ENCODE measurements around the gene WDSUB1.
A peak's percentile ranks its signal among the peaks of the same experiment; 100 is the strongest.

Gene WDSUB1

DNA sequence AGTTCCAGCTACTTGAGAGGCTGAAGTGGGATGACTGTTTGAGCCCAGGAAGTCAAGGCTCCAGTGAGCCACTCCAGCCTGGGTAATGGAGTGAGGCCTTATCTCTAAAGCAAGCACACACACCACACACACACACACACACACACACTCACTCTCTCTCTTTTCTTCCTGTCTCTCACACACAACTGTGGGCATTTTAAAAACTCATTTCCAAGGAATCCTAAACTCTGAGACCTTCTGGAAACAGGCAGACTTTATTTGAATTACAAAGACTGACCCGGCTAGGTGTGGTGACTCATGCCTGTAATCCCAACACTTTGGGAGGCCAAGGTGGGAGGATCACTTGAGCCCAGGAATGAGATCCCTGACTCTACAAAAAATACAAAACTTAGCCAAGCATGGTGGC, 21.3 kb downstream of the WDSUB1 start:
- no peak for DNase-seq

DNA sequence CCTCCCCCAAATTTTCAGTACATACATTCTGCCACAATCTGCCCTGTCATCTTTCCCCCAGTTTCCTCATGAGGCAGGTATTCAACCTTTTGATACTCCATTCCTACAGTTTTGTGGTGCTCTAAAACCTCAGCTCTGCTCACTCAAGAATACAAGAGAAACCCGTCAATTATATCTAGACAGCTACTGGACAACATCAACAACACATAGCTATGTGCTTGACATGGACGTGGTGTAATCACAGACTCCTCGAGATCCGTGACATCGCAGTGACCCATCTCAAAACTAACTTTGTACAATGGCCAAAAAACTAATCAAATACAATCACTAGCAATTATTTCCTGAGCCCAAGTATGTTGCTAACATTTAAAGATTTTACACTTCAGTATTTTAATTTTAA, 23.6 kb downstream of the WDSUB1 start:
- DNase-seq = no peak

DNA sequence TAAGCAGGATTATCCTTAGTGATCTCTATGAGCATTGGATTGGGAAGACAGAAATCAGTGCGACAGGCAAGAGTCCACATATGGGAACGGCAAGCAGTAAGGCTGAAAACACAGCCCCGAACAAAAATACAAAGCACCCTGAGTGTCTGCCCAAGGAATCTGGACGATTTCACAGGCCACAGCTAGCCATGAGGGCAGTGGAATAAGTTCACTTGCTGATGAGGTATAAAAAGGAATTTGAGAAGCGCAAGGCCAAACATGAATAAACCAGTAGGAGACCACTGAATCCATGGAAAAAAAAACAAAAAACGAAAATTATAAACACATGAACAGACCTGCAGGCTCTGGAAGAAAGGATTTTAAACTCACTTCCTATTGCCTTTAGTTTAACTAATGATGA, 24.3 kb downstream of the WDSUB1 start:
- no peak for DNase-seq

DNA sequence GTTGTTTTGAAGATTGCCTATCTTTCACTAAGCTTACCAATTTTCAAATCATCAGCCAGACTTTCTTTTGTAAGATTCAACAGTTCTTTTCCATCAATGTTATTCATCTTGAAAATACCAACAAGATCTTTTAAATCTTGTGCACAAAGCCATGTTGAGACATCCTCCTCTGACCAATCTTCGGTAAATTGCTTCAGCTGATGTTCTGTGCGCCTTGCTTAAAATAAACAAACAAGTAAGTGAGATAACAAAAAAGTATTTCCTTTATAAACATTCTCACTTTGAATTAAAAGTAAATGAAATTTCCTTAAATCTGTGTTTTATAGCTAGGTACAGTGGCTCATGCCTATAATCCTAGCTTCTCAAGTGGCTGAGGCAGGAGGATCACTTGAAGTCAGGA, 30.3 kb downstream of the WDSUB1 start:
- no peak for DNase-seq

DNA sequence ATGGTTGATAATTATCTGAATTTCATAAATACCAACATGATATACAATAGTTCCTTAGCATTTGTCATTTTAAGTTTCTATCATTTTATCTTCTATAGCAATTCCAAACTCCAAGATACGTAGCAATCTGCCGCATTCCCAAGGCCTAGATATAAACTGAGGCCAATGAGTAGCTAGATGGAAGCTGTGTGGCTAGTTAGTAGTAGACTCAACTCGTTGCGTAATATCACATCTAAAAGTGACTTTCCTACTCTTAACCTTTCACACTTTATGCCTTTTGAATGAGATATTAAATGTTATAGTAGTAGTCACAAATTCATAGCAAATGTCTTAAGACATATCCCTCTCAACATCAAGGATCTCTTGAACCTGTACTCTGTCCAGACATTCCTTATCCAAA, 33.6 kb downstream of the WDSUB1 start:
- no peak for DNase-seq

DNA sequence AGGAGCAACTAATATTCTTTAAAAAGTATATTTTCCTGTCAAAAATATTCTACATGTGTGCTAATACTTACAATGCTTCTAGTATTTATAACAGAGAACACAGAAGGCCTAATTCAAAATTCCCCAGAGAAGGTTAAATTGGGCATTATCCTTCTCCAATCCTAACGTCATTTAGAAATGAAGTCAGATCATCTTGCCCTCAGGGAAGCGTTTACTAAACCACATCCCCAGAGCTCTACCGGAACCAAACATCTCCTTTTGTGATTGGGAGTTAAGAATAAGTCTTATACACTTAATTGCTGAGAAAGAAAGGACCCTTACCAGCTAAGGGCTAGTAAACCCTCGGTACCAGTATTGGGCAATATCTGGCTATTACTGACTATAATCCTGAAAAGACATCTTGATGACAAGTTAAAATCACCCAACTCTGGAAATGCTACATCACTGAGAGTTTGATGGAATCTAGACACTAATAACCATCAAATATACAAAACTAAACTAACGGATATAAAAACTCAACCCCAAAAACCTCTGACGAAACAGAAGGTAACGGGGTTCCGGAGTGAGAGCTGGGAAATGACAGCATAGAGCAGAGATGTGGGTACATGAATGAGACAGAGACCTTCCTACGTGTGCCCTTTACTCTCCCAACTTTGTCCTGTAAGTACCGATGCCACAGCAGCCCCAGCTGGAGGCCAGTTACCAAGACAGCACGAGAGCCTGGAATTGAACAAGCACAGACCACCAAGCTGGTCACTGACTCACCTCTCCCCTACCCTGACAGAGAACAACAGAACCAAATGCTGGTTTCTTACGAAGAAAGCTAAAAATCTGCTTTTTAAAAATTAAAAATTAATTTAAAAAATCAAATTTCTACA, 35.0 kb downstream of the WDSUB1 start:
- DNase-seq = no peak

DNA sequence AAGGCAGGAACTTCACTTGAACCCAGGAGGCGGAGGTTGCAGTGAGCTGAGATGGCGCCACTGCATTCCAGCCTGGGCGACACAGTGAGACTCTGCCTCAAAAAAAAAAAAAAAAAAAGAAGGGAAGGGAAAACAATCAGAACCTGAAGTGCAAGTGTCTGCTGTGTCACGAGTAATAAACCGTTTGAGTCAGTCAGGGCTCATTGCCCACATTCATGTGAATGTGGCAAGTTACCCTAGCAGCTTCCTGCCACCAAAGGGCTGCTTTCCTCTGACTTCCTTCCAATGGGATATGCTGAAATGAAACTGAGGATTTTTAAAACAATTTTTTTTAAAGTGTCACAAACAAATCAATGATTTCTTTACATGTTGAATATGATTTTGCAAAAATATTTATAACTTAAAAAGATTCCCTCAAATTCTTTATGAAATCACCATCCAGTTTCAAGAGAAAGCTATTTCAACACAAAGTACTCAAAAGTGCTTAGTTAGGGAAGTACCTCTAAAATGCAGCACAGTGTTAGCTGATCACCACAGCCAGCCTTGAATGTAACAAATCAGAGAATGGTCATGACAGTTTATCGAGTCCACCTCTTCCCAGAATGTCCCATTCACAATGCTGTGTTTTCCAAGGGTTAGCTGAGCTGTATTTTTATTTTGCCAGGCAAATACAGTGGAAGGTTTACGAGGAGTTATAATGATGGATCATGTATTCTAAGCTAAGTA, 36.4 kb downstream of the WDSUB1 start:
- peak; percentile 22 for DNase-seq

DNA sequence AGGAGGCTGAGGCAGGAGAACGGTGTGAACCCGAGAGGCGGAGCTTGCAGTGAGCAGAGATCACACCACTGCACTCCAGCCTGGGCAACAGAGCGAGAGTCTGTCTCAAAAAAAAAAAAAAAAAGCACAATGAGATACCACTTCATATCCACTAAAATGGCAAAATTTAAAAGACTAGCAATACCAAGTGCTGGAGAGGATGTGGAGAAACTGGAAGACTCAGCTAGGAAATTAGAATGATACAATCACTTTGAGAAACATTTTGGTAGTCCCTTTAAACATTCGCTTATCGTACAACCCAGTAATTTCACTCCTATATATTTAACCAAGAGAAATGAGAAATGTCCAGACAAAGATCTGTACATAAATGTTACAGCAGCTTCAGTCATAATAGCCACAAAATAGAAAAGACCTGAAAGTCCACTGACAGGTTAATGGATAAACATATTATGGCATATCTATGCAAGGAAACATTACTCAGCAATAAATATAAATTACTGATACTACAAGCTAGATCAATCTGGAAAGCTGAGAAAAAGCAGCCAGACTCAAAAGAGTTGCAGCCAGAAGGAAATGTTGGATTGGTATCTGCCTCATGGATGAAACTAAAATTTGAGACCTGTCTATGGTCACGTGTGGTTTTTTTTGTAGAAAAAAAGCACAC, 40.0 kb downstream of the WDSUB1 start:
- DNase-seq = no peak

DNA sequence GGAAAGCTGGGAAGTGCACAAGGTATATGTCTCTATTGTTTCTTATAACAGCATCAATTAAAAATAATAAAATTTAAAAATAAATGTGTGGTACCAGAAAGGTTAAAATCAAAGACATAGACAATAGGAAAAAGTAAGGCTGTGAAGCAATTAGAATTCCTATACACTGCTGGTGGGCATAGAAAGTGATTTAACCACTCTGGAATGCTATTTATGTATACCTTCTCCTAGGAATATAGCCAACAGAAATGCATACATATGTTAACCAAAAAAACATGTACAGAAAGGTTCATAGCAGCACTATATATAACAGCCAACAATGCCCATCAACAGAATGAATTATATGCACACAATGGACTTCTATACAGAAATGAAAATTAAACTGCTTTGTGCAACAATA, 43.0 kb downstream of the WDSUB1 start:
- no peak for DNase-seq

DNA sequence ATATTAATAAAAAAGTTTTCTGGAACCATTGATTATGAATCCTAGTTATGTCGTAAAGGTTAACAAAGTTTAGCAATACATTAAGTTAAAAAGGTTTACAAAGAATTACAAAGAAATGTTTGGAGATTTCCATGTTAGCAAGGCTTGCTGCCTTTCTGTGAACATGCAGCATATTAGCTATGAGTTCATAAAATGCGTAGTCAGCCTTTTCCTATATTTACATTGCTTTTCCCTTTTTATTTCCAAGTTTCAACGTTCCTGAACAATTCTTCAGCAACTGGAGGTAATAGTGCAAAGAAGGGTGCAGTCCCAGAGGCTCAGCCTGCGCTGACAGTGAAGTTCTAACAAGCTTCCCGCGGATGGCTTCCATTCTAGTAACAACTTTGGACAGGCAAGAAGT, 51.6 kb downstream of the WDSUB1 start:
- no peak for DNase-seq

DNA sequence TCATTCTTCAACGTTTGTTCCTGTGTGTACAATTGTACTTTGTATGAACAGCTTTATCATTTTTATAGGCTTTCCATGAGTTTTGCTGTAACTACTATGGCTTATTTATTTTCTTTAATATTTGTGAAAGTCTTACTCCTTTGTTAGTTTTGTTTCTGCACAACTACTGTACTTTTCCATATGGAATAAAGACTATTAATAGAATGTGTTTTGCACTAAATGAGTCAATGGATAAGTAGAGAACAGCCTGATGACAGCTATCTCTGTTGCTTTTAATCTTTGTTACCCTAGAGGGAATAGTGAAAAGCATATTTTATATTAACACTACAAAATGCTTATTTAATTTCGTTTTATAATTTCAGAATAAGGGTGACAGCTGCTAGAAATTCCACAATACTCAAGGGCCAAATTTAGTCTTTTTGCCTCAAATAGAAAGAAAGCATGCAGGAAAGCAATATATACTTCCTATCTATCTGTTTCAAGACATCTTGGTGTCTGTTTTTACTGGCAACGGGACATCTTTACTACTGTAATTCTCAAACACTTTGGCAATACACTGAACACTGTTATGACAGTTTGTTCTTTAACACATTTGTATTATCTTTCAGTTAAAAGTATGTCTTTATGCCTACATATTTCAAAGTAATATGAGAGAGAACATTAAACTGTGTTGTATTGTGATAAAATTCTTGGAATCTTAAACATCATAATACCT, 53.9 kb downstream of the WDSUB1 start:
- DNase-seq = no peak

DNA sequence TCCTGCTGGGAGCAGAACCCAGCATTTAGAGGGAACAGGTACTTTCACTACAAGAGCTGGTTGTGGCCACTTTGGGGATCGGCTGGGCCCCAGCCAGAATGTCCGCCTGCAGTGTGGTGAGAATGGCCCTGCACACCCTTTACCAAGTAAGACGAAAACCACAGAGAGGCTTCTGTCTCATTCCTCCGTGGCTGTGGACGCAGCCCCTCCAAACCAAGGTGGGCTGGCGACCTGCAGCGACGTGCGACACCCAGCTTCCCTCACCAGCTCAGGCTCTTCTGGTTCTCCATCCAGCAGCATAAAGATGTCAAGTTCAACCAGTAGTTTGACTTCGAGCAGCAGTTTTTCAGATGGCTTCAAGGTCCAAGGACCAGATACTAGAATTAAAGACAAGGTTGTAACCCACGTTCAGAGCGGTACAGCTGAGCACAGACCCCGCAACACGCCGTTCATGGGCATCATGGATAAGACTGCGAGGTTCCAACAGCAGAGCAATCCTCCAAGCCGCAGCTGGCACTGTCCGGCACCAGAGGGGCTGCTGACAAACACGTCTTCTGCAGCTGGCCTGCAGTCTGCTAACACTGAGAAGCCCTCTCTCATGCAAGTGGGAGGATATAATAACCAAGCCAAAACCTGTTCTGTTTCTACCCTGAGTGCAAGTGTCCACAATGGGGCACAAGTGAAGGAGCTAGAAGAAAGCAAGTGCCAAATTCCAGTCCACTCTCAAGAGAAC, 56.2 kb downstream of the WDSUB1 start:
- no peak for DNase-seq

DNA sequence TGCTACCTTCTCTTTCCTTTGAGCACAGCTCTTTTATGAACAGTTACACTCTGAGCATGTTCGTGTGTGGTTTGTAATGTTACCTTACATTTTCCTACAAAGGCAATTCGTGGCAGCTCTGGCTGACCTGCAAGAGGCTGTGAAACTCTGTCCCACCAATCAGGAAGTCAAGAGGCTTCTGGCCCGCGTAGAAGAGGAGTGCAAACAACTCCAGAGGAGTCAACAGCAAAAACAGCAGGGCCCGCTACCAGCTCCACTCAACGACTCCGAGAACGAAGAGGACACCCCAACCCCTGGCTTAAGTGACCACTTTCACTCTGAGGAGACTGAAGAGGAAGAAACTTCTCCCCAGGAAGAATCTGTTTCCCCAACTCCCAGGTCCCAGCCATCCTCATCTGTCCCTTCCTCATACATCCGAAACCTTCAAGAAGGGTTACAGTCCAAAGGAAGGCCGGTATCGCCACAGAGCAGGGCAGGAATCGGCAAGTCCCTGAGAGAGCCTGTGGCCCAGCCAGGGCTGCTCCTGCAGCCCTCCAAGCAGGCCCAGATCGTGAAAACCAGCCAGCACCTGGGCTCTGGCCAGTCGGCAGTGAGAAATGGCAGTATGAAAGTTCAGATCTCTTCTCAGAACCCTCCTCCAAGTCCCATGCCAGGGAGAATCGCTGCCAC, 56.9 kb downstream of the WDSUB1 start:
- no peak for DNase-seq

DNA sequence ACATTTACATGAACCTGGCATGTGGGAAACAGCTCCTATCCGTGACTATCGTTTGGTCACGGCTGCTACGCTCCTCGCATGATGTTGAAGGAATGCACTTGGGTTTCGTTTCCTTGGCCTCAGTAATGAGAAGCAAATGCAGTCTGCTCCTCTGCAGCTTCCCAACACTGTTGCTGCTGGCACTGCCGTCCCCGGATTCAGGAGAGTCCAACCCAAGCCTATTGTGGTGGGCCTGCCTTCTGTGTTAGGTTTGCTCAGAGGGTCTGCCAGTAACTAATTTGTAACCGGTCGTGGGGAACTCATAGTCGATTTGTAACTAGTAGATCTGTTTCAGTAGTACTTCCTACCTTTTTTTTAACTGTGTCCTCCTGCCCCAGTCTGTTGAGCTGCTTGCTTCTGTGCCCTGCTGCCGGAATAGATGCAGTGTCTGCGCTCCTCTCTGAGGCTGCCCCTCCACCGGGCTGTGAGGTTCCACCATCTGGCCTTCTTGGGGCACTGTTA, 58.4 kb downstream of the WDSUB1 start:
- DNase-seq = no peak

DNA sequence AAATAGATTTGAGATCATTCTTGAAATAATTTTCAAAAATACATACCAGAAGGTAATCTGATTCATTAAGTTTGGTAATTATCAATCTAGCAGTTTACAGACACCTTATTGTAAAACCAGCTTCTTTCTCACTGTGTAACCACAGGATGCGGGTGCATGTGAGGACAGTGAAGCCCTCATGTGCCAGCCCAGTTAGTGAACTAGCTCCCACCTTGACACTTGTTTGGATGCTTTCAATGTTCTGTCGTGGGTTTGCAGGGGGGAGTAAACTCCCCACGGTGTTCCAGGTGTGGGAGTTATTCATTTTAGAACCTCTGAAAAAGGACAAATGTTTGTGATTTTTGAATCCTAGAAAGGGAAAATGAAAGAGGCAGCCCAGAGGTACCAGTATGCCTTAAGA, 59.0 kb downstream of the WDSUB1 start:
- DNase-seq = no peak

DNA sequence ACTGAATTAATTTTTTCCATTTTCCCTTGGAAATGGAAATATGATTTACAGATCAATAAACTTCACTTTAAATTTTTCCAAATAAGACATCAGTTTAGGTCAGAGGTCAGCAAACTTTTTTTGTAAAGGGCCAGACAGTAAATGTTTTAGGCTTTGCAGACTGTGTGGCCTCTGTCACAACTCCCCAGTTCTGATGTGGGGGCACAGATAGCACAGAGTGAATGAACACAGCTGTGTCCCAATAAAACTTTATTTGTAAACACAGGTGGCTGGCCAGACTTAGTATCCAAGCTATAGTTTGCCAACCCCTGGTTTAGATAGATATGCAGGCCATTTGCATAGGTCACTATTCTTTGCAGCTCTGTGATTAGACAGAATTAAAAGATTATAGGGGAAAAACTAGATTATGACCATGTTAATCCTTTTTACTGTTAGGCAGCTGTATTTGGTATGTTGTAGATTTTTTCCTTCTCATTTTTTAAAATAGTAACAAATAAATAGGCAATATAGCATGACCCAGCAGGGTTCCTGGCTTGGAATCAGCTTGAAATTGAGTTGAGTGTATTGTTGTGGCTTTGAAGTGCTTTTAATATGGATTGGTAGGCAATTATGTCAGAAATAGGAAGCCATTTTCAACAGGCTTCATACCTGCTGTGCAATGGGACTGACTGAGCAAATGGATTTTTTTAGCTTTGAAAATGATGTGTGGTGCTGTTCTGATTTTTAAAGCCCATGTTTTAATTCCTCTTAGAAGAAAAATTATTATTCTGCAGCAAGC, 59.7 kb downstream of the WDSUB1 start:
- no peak for DNase-seq

DNA sequence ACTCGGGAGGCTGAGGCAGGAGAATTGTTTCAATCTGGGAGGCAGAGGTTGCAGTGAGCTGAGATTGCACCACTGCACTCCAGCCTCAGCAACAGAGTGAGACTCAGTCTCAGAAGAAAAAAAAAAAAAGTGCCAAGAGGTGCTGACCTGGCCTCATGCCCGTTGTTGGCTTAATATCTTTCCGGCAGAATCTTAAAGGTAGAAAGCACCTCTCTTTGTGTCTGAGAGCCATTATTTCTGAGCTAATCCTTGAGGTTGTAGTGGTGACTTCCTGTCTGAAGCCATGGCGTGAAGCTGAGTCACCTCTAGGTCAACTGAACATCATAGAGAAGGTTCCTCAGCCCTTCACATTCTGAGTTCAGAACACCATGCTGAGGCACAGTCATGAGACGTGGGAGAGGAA, 60.4 kb downstream of the WDSUB1 start:
- DNase-seq = peak; percentile 50

DNA sequence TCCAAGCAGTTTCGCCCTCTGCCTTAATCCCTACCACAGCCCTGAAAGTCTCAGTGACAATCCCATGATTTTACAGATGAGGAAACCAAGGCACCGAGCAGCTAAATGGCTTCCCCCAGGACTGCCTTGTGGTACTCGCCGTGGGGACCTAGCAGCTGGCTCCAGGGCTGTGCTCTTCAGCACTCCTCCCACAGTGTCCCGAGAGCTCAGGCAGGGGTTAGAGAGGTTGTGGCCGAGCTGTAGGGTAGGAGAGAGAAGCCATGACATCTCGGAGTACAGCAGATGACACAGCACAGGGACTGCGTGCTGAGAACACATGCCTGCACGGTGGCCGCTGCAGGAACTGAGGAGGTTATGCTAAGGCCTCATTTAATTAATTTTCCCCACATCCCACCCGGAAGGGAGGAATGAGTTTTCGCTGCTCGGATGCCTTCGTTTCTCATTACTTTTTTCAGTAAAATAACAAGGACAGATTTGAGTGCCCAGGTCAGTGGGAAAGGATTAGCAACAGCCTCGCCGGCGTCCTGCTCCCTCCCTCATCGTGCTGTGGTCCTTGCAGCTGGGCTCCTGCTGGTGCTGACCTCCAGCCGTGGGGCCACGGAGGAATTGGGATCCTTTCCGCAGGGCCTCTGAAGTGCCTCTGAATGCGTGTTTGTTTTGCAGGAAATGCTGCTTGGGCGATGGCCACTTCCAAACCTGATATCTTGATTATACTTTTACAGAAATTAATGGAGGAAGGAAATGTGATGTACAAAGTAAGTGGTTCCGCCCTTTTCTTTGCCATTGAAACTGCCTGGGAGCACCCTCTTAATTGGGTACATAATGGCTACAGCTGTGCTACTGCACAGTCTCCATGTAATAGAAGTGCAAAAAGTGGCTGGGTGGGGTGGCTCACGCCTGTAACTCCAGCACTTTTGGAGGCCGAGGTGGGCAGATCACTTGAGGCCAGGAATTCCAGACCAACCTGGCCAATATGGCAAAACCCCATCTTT, 61.2 kb downstream of the WDSUB1 start:
- no peak for DNase-seq

DNA sequence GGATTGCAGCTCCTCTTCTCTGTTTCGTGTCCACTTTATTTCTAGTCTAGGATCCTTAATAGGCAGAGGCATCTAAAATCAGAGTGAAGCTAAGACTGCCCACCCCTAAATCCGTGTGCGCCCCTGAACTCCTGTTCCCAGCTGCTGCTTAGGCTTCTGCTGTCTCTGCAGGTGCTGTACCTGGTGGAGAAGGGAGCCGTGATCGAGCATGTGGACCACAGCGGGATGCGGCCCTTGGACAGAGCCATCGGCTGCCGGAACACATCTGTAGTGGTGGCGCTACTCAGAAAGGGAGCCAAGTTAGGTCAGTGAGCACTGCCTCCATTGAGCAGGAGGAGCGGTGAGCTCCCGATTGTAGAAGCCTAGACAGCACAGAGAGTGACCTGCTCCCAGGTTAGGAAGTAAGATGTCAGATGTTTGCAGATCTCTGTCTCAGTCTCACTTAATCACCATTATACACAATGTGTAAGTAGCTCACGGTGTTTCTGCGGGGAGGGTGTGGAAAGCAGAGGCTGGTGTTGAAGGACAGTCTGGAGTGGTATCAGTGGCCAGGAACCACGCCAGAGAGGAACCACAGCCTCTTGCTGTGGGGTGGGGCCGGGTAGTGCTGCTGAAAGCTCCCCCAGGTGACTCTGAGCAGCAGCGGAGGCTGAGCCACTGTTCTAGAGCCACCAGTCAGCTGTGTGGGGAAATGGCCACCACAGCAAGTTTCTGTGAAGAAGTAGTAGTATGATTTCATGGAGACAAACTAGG, 62.3 kb downstream of the WDSUB1 start:
- no peak for DNase-seq
